ENCODE results near the gene MBD3L5.
A peak's percentile ranks its signal among the peaks of the same experiment; 100 is the strongest.
"Not testable (repeated sequence)": the region's sequence is repeated elsewhere in the genome, so short reads cannot be mapped to it uniquely, and the experiment has no call there.

The MBD3L5 gene

GRCh38 chr19:7010722-7011593 is 19.4 kb upstream of the MBD3L5 start:
- Mint-ChIP-seq H3K4me3 (no peak overlapping the region), H3K27ac (no peak overlapping the region), H3K9me3 (peaks cover 4% of the 10 kb centered on the region), H3K4me1 (ENCODE audit: low read depth) (peaks cover 38% of the 10 kb centered on the region), H3K27me3 (ENCODE audit: low read depth) (no peaks in the 10 kb centered on the region), H3K36me3 (ENCODE audit: low read depth) (peaks cover 4% of the 10 kb centered on the region)
- DNase-seq (ENCODE audit: low spot score) = peak; percentile 30

- H3K9me3 Mint-ChIP-seq = peaks cover 4% of the 10 kb centered on the region
- DNase-seq (ENCODE audit: low spot score) = peak; percentile 41
- peaks cover 32% of the 10 kb centered on the region for H3K4me1 Mint-ChIP-seq (ENCODE audit: low read depth)
- no peak overlapping the region for H3K4me3 Mint-ChIP-seq
- no peaks in the 10 kb centered on the region for H3K27me3 Mint-ChIP-seq (ENCODE audit: low read depth)
- H3K36me3 Mint-ChIP-seq (ENCODE audit: low read depth) = peaks cover 4% of the 10 kb centered on the region
- H3K27ac Mint-ChIP-seq = peak overlapping the region; percentile 49
Observed at GRCh38 chr19:7013678-7014077, 16.7 kb upstream of the MBD3L5 start.

GRCh38 chr19:7018828-7019227 is 11.6 kb upstream of the MBD3L5 start:
- no peak overlapping the region for H3K4me3 Mint-ChIP-seq
- H3K4me1 Mint-ChIP-seq (ENCODE audit: low read depth) = peaks cover 4% of the 10 kb centered on the region
- no peak for DNase-seq (ENCODE audit: low spot score)
- H3K36me3 Mint-ChIP-seq (ENCODE audit: low read depth) = no peaks in the 10 kb centered on the region
- no peak overlapping the region for H3K27ac Mint-ChIP-seq
- no peaks in the 10 kb centered on the region for H3K9me3 Mint-ChIP-seq
- H3K27me3 Mint-ChIP-seq (ENCODE audit: low read depth) = no peaks in the 10 kb centered on the region

DNA sequence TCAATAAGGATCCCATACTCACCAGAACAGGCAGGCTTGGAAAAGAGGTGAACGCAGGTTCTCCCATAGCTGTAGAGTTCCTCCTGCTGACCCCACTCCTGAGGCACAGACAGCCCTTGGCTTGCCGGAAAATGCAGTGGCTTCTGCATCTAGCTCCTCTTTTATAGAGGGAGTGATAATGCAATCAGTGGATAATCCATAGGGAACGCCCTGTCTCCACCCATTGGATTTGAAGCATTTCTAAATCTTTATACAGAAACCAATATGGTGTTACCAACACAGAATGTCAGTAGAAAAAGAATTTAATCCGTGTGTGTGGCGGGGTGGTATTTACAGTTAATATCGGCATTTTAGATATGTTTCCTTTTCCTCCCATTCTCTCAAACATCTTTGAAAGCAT is 9.0 kb upstream of the MBD3L5 start, which contains the start of gene MBD3L2B:
Gene MBD3L2B (minus strand): TSS at position 101 of the 400 bp plus-strand sequence. CDS start 34 bp downstream, at position 67.
- not testable (repeated sequence) for H3K36me3 Mint-ChIP-seq (ENCODE audit: low read depth); H3K27ac Mint-ChIP-seq; H3K4me3 Mint-ChIP-seq; H3K27me3 Mint-ChIP-seq (ENCODE audit: low read depth); H3K9me3 Mint-ChIP-seq; H3K4me1 Mint-ChIP-seq (ENCODE audit: low read depth); DNase-seq (ENCODE audit: low spot score)

DNA sequence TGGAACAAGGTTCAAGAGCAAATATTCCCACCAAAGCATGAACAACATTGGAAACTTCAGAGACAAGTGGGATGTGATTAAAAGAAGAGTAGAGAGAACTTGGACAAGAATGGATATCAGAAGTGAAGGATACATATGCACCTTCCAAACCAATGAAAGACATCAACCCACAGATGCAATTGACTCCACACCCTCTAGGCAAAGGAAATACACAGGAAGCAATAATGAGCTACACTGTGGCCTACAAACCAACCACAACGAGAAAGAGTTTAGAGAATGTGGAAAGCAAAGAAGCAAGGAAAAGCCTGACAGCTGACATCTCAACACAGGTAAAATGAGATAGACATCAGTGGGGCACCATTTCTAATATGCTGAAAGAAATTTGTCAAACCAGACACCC is 1.6 kb upstream of the MBD3L5 start:
- H3K4me3 Mint-ChIP-seq; H3K27me3 Mint-ChIP-seq (ENCODE audit: low read depth); H3K36me3 Mint-ChIP-seq (ENCODE audit: low read depth); H3K4me1 Mint-ChIP-seq (ENCODE audit: low read depth); H3K9me3 Mint-ChIP-seq; DNase-seq (ENCODE audit: low spot score); H3K27ac Mint-ChIP-seq: not testable (repeated sequence)

GRCh38 chr19:7040079-7040478 is 9.7 kb downstream of the MBD3L5 start, which contains the start of gene MBD3L4:
TSS of gene MBD3L4 (minus strand) at chr19:7040179. CDS start at chr19:7040144, 35 bp downstream.
- not testable (repeated sequence) for H3K36me3 Mint-ChIP-seq (ENCODE audit: low read depth); H3K4me1 Mint-ChIP-seq (ENCODE audit: low read depth); H3K4me3 Mint-ChIP-seq; H3K27me3 Mint-ChIP-seq (ENCODE audit: low read depth); DNase-seq (ENCODE audit: low spot score); H3K27ac Mint-ChIP-seq; H3K9me3 Mint-ChIP-seq

GRCh38 chr19:7041563-7041962 is 11.2 kb downstream of the MBD3L5 start:
- not testable (repeated sequence) for H3K4me3 Mint-ChIP-seq; H3K36me3 Mint-ChIP-seq (ENCODE audit: low read depth); H3K27me3 Mint-ChIP-seq (ENCODE audit: low read depth); H3K9me3 Mint-ChIP-seq; H3K27ac Mint-ChIP-seq; H3K4me1 Mint-ChIP-seq (ENCODE audit: low read depth); DNase-seq (ENCODE audit: low spot score)

GRCh38 chr19:7049021-7049420 is 18.6 kb downstream of the MBD3L5 start, which contains the start of gene MBD3L2:
TSS of gene MBD3L2 (plus strand) at chr19:7049321. CDS start at chr19:7049374, 53 bp downstream.
- DNase-seq (ENCODE audit: low spot score); H3K27me3 Mint-ChIP-seq (ENCODE audit: low read depth); H3K36me3 Mint-ChIP-seq (ENCODE audit: low read depth); H3K9me3 Mint-ChIP-seq; H3K4me1 Mint-ChIP-seq (ENCODE audit: low read depth); H3K4me3 Mint-ChIP-seq; H3K27ac Mint-ChIP-seq: not testable (repeated sequence)

DNA sequence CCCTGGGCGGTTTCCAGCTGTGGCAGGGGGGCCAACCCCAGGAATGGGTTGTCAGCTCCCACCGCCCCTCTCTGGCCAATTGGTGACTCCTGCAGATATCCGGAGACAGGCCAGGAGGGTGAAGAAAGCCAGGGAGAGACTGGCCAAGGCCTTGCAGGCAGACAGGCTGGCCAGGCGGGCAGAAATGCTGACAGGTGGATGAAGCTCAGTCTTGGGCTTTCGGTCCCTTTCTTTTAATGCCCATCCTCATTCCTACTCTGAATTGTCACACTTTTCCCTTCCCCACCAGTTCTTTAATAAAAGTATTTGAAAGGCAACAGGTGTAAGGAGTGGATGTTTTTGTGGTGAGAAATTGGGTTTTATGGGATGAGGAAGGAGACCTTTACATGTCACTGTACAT is 21.0 kb downstream of the MBD3L5 start:
- H3K27ac Mint-ChIP-seq; H3K27me3 Mint-ChIP-seq (ENCODE audit: low read depth); H3K4me3 Mint-ChIP-seq; H3K4me1 Mint-ChIP-seq (ENCODE audit: low read depth); H3K36me3 Mint-ChIP-seq (ENCODE audit: low read depth); H3K9me3 Mint-ChIP-seq; DNase-seq (ENCODE audit: low spot score): not testable (repeated sequence)

GRCh38 chr19:7052896-7053295 is 22.5 kb downstream of the MBD3L5 start:
- not testable (repeated sequence) for H3K27ac Mint-ChIP-seq; H3K9me3 Mint-ChIP-seq; H3K27me3 Mint-ChIP-seq (ENCODE audit: low read depth); DNase-seq (ENCODE audit: low spot score); H3K36me3 Mint-ChIP-seq (ENCODE audit: low read depth); H3K4me1 Mint-ChIP-seq (ENCODE audit: low read depth); H3K4me3 Mint-ChIP-seq

GRCh38 chr19:7054635-7055368 is 24.4 kb downstream of the MBD3L5 start:
- not testable (repeated sequence) for H3K36me3 Mint-ChIP-seq (ENCODE audit: low read depth); H3K4me3 Mint-ChIP-seq; DNase-seq (ENCODE audit: low spot score); H3K27me3 Mint-ChIP-seq (ENCODE audit: low read depth); H3K9me3 Mint-ChIP-seq; H3K4me1 Mint-ChIP-seq (ENCODE audit: low read depth); H3K27ac Mint-ChIP-seq

- not testable (repeated sequence) for H3K9me3 Mint-ChIP-seq; H3K27me3 Mint-ChIP-seq (ENCODE audit: low read depth); H3K27ac Mint-ChIP-seq; H3K4me1 Mint-ChIP-seq (ENCODE audit: low read depth); H3K36me3 Mint-ChIP-seq (ENCODE audit: low read depth); H3K4me3 Mint-ChIP-seq; DNase-seq (ENCODE audit: low spot score)
Observed at GRCh38 chr19:7055679-7056078, 25.3 kb downstream of the MBD3L5 start.

DNA sequence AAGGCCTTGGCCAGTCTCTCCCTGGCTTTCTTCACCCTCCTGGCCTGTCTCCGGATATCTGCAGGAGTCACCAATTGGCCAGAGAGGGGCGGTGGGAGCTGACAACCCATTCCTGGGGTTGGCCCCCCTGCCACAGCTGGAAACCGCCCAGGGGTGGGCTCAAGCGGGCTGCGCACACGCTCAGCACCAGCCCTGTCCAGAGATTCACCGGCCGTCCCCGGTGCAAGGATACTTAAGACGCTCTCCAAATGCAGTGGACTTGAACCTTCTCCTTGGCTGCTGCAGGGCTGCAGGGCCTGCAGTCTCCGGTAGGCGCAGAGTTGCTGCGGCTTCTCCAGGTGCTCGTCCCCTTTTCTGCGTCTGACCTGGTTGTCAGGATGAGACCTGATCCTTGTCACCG is 26.0 kb downstream of the MBD3L5 start:
- not testable (repeated sequence) for H3K9me3 Mint-ChIP-seq; H3K27ac Mint-ChIP-seq; H3K4me3 Mint-ChIP-seq; H3K27me3 Mint-ChIP-seq (ENCODE audit: low read depth); H3K4me1 Mint-ChIP-seq (ENCODE audit: low read depth); DNase-seq (ENCODE audit: low spot score); H3K36me3 Mint-ChIP-seq (ENCODE audit: low read depth)

DNA sequence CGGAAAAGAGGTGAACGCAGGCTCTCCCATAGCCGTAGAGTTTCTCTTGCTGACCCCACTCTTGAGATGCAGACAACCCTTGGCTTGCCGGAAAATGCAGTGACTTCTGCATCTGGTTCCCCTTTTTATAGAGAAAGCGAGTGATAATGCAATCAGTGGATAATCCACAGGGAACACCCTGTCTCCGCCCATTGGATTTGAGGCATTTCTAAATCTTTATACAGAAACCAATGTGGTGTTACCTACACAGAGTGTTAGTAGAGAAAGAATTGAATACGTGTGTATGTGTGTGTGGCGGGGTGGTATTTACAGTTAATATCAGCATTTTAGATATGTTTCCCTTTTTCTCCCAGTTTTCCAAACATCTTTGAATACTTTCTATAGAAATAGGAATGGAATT is 28.2 kb downstream of the MBD3L5 start, which contains the start of gene MBD3L3:
Gene MBD3L3 (minus strand): TSS at position 101 of the 400 bp plus-strand sequence. CDS start 71 bp downstream, at position 30.
- H3K4me1 Mint-ChIP-seq (ENCODE audit: low read depth); H3K27me3 Mint-ChIP-seq (ENCODE audit: low read depth); H3K36me3 Mint-ChIP-seq (ENCODE audit: low read depth); H3K27ac Mint-ChIP-seq; H3K9me3 Mint-ChIP-seq; DNase-seq (ENCODE audit: low spot score); H3K4me3 Mint-ChIP-seq: not testable (repeated sequence)

All from T-helper 2 cell treated with Interferon-gamma antibody and Interleukin-4, amounts not matched to agents 5 μg/mL and 100 μg/mL, for 36 hours (primary cell).